HCT116 (cell line): ENCODE measurements around the gene ADGRL3.

ENCODE experiments used
- ELF1 ChIP-seq: IDR thresholded peaks from 2 replicates; pipeline ENCODE4 v1.6.1; 2012; ENCODE audit warnings: low read depth, borderline replicate concordance
- EZH2 ChIP-seq: fragments of 200-600 bp; sonication (generic); IDR thresholded peaks from 2 replicates; pipeline ENCODE4 v1.6.1; 2017; ENCODE audit warnings: antibody characterized with exemption, mixed run types
- POLR2A ChIP-seq: IDR thresholded peaks from 2 replicates; pipeline ENCODE4 v1.7.0; 2011; ENCODE audit warnings: borderline replicate concordance; ENCODE audit not compliant: insufficient read depth, insufficient read length; ENCODE audit errors: extremely low read depth
- POLR2AphosphoS5 ChIP-seq: IDR thresholded peaks from 2 replicates; pipeline ENCODE4 v1.6.1; 2011; ENCODE audit warnings: mild to moderate bottlenecking, low read depth, low read length, moderate library complexity
- RAD21 ChIP-seq: IDR thresholded peaks from 2 replicates; pipeline ENCODE4 v1.6.1; 2012; ENCODE audit warnings: low read depth, mild to moderate bottlenecking
- YY1 ChIP-seq: IDR thresholded peaks from 2 replicates; pipeline ENCODE4 v1.6.1; 2011; ENCODE audit warnings: low read length, low read depth, moderate library complexity, mild to moderate bottlenecking; ENCODE audit not compliant: insufficient replicate concordance; ENCODE audit errors: extremely low read depth
- ZFX ChIP-seq: fragments of 450-650 bp; IDR thresholded peaks from 2 replicates; pipeline ENCODE4 v1.6.1; 2017
- ZNF274 ChIP-seq: fragments of 200-500 bp; sonication (Bioruptor generic); IDR thresholded peaks from 2 replicates; pipeline ENCODE4 v1.6.1; 2014; ENCODE audit warnings: mild to moderate bottlenecking, low read depth, low read length, inconsistent platforms
- TF ChIP-seq, protein P1 (sequence below), 3 experiments: fragments of 200-600 bp in 1 of 3; sonication (generic) in 1 of 3; IDR thresholded peaks in 2 of 3; conservative IDR thresholded peaks in 1 of 3; 2 replicates each; pipeline ENCODE4 v1.5.1; 2012 to 2017; ENCODE audit warnings: low read depth in 2 of 3, low read length in 2 of 3, antibody characterized with exemption in 1 of 3, borderline replicate concordance in 1 of 3, control low read depth in 1 of 3, mild to moderate bottlenecking in 1 of 3, mixed read lengths in 1 of 3, mixed run types in 1 of 3, moderate library complexity in 1 of 3; ENCODE audit not compliant: insufficient read depth in 1 of 3
- TF ChIP-seq, protein P2 (sequence below): IDR thresholded peaks from 2 replicates; pipeline ENCODE4 v1.6.1; 2012
- TF ChIP-seq, protein P3 (sequence below): IDR thresholded peaks from 2 replicates; pipeline ENCODE4 v1.6.1; 2011; ENCODE audit warnings: mild to moderate bottlenecking, low read length, moderate library complexity; ENCODE audit not compliant: insufficient replicate concordance; ENCODE audit errors: extremely low read depth

DNA sequence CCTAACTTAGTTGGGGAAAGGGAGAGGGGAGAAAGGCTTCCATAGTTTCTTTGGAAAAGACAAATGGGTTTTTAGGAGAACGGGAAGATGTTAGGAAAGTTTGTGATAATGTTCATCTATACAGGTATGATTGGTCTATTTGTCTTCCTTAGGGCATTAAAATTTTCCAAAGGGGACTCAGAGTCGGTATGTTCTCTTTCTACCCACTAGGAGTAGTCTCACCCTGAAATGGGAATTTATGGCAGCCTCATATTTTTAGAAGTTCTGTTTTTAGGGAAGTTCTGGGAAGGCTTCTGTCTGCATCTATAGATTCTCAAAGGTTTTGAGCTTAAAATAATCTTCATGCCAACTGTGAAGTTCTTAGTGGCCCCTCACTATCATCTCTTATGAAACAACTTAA is 637.3 kb downstream of the ADGRL3 start:
- no peak for TF ChIP-seq ELF1
- TF ChIP-seq, protein P1, sequence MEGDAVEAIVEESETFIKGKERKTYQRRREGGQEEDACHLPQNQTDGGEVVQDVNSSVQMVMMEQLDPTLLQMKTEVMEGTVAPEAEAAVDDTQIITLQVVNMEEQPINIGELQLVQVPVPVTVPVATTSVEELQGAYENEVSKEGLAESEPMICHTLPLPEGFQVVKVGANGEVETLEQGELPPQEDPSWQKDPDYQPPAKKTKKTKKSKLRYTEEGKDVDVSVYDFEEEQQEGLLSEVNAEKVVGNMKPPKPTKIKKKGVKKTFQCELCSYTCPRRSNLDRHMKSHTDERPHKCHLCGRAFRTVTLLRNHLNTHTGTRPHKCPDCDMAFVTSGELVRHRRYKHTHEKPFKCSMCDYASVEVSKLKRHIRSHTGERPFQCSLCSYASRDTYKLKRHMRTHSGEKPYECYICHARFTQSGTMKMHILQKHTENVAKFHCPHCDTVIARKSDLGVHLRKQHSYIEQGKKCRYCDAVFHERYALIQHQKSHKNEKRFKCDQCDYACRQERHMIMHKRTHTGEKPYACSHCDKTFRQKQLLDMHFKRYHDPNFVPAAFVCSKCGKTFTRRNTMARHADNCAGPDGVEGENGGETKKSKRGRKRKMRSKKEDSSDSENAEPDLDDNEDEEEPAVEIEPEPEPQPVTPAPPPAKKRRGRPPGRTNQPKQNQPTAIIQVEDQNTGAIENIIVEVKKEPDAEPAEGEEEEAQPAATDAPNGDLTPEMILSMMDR (IDR thresholded peaks at IDR 0.05 in 2 of 3, conservative IDR thresholded peaks at IDR 0.05 in 1 of 3; ENCODE audit: borderline replicate concordance in 1 of 3, insufficient read depth in 1 of 3, low read depth in 2 of 3, low read length in 2 of 3) = no peak
- no peak for TF ChIP-seq RAD21
- TF ChIP-seq EZH2 = no peak
- no peak for TF ChIP-seq POLR2AphosphoS5
- TF ChIP-seq POLR2A = no peak
- TF ChIP-seq ZFX = no peak
- TF ChIP-seq ZNF274 = no peak
- TF ChIP-seq, protein P2, sequence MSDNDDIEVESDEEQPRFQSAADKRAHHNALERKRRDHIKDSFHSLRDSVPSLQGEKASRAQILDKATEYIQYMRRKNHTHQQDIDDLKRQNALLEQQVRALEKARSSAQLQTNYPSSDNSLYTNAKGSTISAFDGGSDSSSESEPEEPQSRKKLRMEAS = no peak
- TF ChIP-seq, protein P3, sequence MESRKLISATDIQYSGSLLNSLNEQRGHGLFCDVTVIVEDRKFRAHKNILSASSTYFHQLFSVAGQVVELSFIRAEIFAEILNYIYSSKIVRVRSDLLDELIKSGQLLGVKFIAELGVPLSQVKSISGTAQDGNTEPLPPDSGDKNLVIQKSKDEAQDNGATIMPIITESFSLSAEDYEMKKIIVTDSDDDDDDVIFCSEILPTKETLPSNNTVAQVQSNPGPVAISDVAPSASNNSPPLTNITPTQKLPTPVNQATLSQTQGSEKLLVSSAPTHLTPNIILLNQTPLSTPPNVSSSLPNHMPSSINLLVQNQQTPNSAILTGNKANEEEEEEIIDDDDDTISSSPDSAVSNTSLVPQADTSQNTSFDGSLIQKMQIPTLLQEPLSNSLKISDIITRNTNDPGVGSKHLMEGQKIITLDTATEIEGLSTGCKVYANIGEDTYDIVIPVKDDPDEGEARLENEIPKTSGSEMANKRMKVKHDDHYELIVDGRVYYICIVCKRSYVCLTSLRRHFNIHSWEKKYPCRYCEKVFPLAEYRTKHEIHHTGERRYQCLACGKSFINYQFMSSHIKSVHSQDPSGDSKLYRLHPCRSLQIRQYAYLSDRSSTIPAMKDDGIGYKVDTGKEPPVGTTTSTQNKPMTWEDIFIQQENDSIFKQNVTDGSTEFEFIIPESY = no peak
- TF ChIP-seq YY1 = no peak
